DMS79 (cell line): ENCODE measurements around the gene WASHC3.
"Not testable (repeated sequence)": the region's sequence is repeated elsewhere in the genome, so short reads cannot be mapped to it uniquely, and the experiment has no call there.

Experiments
- DNase-seq: peaks from one replicate; lab custom pipeline; 2025; lab: John Stamatoyannopoulos, UW

WASHC3 gene

GRCh38 chr12:102061560-102062418 lies at the start of gene WASHC3:
TSS of gene WASHC3 (minus strand) at chr12:102061991. CDS start at chr12:102061962, 29 bp downstream.
- DNase-seq: peak; percentile 88

- no peak for DNase-seq
Observed at GRCh38 chr12:102110782-102111181, 49.0 kb upstream of the WASHC3 start.

- no peak for DNase-seq
Observed at GRCh38 chr12:102107970-102108369, 46.2 kb upstream of the WASHC3 start.

GRCh38 chr12:102106905-102107304 lies 45.1 kb upstream of the WASHC3 start:
- DNase-seq: no peak

GRCh38 chr12:102096855-102097254 lies 35.1 kb upstream of the WASHC3 start:
- DNase-seq: no peak

- DNase-seq: no peak
Observed at GRCh38 chr12:102095677-102096263, 34.0 kb upstream of the WASHC3 start.

GRCh38 chr12:102093319-102093718 lies 31.5 kb upstream of the WASHC3 start:
- DNase-seq: no peak

GRCh38 chr12:102089228-102089835 lies 27.5 kb upstream of the WASHC3 start:
- DNase-seq: not testable (repeated sequence)

GRCh38 chr12:102080842-102081241 lies 19.1 kb upstream of the WASHC3 start:
- no peak for DNase-seq

GRCh38 chr12:102072092-102072491 lies 10.3 kb upstream of the WASHC3 start:
- not testable (repeated sequence) for DNase-seq

- DNase-seq: no peak
Observed at GRCh38 chr12:102069707-102070106, 7.9 kb upstream of the WASHC3 start.

- no peak for DNase-seq
Observed at GRCh38 chr12:102067574-102068258, 5.9 kb upstream of the WASHC3 start.

GRCh38 chr12:102064476-102064875 lies 2.7 kb upstream of the WASHC3 start:
- no peak for DNase-seq

GRCh38 chr12:102063069-102063468 lies 1.3 kb upstream of the WASHC3 start:
- no peak for DNase-seq

- no peak for DNase-seq
Observed at GRCh38 chr12:102062419-102062806, 622 bp upstream of the WASHC3 start.

- no peak for DNase-seq
Observed at GRCh38 chr12:102061096-102061559, 663 bp downstream of the WASHC3 start.

- DNase-seq: no peak
Observed at GRCh38 chr12:102059343-102059742, 2.4 kb downstream of the WASHC3 start.

GRCh38 chr12:102054345-102054744 lies 7.4 kb downstream of the WASHC3 start:
- DNase-seq: no peak

GRCh38 chr12:102053062-102053349 lies 8.8 kb downstream of the WASHC3 start:
- DNase-seq: no peak

- DNase-seq: no peak
Observed at GRCh38 chr12:102052192-102053061, 9.4 kb downstream of the WASHC3 start.

GRCh38 chr12:102051431-102051965 lies 10.3 kb downstream of the WASHC3 start:
- DNase-seq: no peak
